Panc1 (cell line): ENCODE data around the gene OR11H7. TPM values are rescaled to one million over a fixed set of nuclear protein-coding genes. Genes with fewer than 3 reads are reported as not detected.
"Not testable (repeated sequence)": the region's sequence is repeated elsewhere in the genome, so short reads cannot be mapped to it uniquely, and the experiment has no call there.

ENCODE experiments used
- ATAC-seq: fragments of 200-7000 bp; cut with Tn5 transposase; 2 replicates; pipeline ENCODE4 v1.9.1; 2020; ENCODE audit warnings: mild to moderate bottlenecking, moderate library complexity
- BruUV-seq: library from RNA; stranded (reverse); fragments of 400-500 nt; replicated peaks from 2 replicates; lab custom pipeline; 2021; lab: Mats Ljungman, UMichigan
- CTCF ChIA-PET: fragments of 300-600 bp; sonication (Branson Sonifier 250); formaldehyde crosslinking; loops from one replicate; lab custom pipeline; 2022; ENCODE audit warnings: antibody characterized with exemption; lab: Charles Lee
- POLR2A ChIA-PET: fragments of 300-600 bp; sonication (Branson Sonifier 250); formaldehyde crosslinking; loops from one replicate; lab custom pipeline; 2022; ENCODE audit warnings: antibody characterized with exemption; lab: Charles Lee
- DNase-seq: peaks from one replicate; pipeline ENCODE4 v3.0.0-alpha.2; 2010; ENCODE audit warnings: low read depth, low spot score
- H3K27ac ChIP-seq: 2 replicates; pipeline ENCODE4 v1.5.1; 2011; ENCODE audit warnings: mild to moderate bottlenecking, low read length, inconsistent platforms
- H3K27me3 ChIP-seq: fragments of 200-500 bp; sonication (Bioruptor generic); 2 replicates; pipeline ENCODE4 v1.6.0; 2014; ENCODE audit warnings: low read length, inconsistent platforms; ENCODE audit not compliant: control insufficient read depth, insufficient read depth
- H3K36me3 ChIP-seq: fragments of 200-500 bp; sonication (Bioruptor generic); 2 replicates; pipeline ENCODE4 v1.5.1; 2014; ENCODE audit warnings: inconsistent platforms, mild to moderate bottlenecking, low read length, moderate library complexity; ENCODE audit not compliant: control insufficient read depth, insufficient read depth
- H3K4me1 ChIP-seq: 2 replicates; pipeline ENCODE4 v1.5.1; 2011; ENCODE audit warnings: inconsistent platforms, mild to moderate bottlenecking, low read length, moderate library complexity; ENCODE audit not compliant: control insufficient read depth, insufficient read depth
- H3K4me3 ChIP-seq, 2 experiments: 2 replicates each; pipeline ENCODE4 v1.5.1; 2011 to 2012; ENCODE audit warnings: low read depth in 2 of 2, low read length in 2 of 2, mild to moderate bottlenecking in 2 of 2, inconsistent platforms in 1 of 2, moderate library complexity in 1 of 2
- H3K9me3 ChIP-seq: fragments of 200-500 bp; sonication (Bioruptor generic); 2 replicates; pipeline ENCODE4 v1.5.1; 2014; ENCODE audit warnings: low read depth, mild to moderate bottlenecking, inconsistent platforms, low read length, moderate library complexity; ENCODE audit not compliant: control insufficient read depth, insufficient read depth
- CTCF ChIP-seq: fragments of 450-650 bp; IDR thresholded peaks from 2 replicates; pipeline ENCODE4 v1.5.1; 2017; ENCODE audit warnings: mild to moderate bottlenecking
- POLR2AphosphoS5 ChIP-seq: IDR thresholded peaks from 2 replicates; pipeline ENCODE4 v1.6.1; 2012; ENCODE audit warnings: mild to moderate bottlenecking, low read depth, low read length, moderate library complexity
- REST ChIP-seq, 2 experiments: IDR thresholded peaks; 2 replicates each; pipeline ENCODE4 v1.6.1; 2011 to 2012; ENCODE audit warnings: low read depth in 2 of 2, control low read depth in 1 of 2, low read length in 1 of 2, mild to moderate bottlenecking in 1 of 2, moderate library complexity in 1 of 2; ENCODE audit not compliant: insufficient read depth in 1 of 2
- SIN3A ChIP-seq: IDR thresholded peaks from 2 replicates; pipeline ENCODE4 v1.6.1; 2012; ENCODE audit warnings: low read depth, mild to moderate bottlenecking, low read length, moderate library complexity, borderline replicate concordance; ENCODE audit not compliant: insufficient read depth
- TCF7L2 ChIP-seq: IDR thresholded peaks from 2 replicates; pipeline ENCODE4 v1.6.1; 2011; ENCODE audit warnings: mild to moderate bottlenecking, low read depth, low read length, inconsistent platforms
- in situ Hi-C: cut with HindIII; loops from 2 replicates; pipeline ENCODE4 v1.10.0; 2016; ENCODE audit warnings: low sequenced_read_pairs, low pct_unique_long_range_greater_than_20kb
- intact Hi-C: fragments of 100-400 bp; cut with micrococcal nuclease; formaldehyde crosslinking; loops from one replicate; pipeline ENCODE4 v1.10.0; 2022; ENCODE audit not compliant: unreplicated experiment
- total RNA-seq: library from RNA; stranded (reverse); gene quantifications from one replicate; pipeline ENCODE4 v1.2.1, GENCODE V29; 2021; ENCODE audit not compliant: unreplicated experiment

The OR11H7 gene
- total RNA-seq, 1 experiment from 2014 or later: not detected

- BruUV-seq: no TSS peak
- POLR2A ChIA-PET: no interaction called here
- no peaks in the 10 kb centered on the region for H3K36me3 ChIP-seq
- no peak for TF ChIP-seq SIN3A
- H3K27me3 ChIP-seq: no peaks in the 10 kb centered on the region
- intact Hi-C loops (no loop called here), in situ Hi-C loops (no loop called here)
- no peaks in the 10 kb centered on the region for H3K4me1 ChIP-seq
- no peak overlapping the region for H3K27ac ChIP-seq
- ATAC-seq: no peak
- H3K4me3 ChIP-seq: no peak overlapping the region
- CTCF ChIA-PET: no interaction called here
- DNase-seq: no peak
- no peaks in the 10 kb centered on the region for H3K9me3 ChIP-seq
Measured at GRCh38 chr14:20209595-20209994, 19.2 kb upstream of the OR11H7 start.

- intact Hi-C loops, H3K4me3 ChIP-seq, H3K4me1 ChIP-seq, ATAC-seq, POLR2A ChIA-PET, BruUV-seq, in situ Hi-C loops, H3K36me3 ChIP-seq, H3K27me3 ChIP-seq, H3K27ac ChIP-seq, H3K9me3 ChIP-seq, DNase-seq, CTCF ChIA-PET: not testable (repeated sequence)
Measured at GRCh38 chr14:20212406-20212805, 16.4 kb upstream of the OR11H7 start.

GRCh38 chr14:20215196-20215595 lies 13.6 kb upstream of the OR11H7 start:
- H3K27me3 ChIP-seq: no peaks in the 10 kb centered on the region
- H3K4me3 ChIP-seq: no peak overlapping the region
- BruUV-seq: no TSS peak
- ChIA-PET POLR2A (no interaction called here), CTCF (no interaction called here)
- no peaks in the 10 kb centered on the region for H3K9me3 ChIP-seq
- no peaks in the 10 kb centered on the region for H3K36me3 ChIP-seq
- H3K27ac ChIP-seq: no peak overlapping the region
- intact Hi-C loops (no loop called here), in situ Hi-C loops (no loop called here)
- no peak for TF ChIP-seq REST (IDR thresholded peaks at IDR 0.05; ENCODE audit: insufficient read depth in 1 of 2, low read depth in 2 of 2, low read length in 1 of 2)
- no peak for TF ChIP-seq POLR2AphosphoS5
- no peak for TF ChIP-seq TCF7L2
- TF ChIP-seq CTCF: no peak
- no peak for TF ChIP-seq SIN3A
- no peaks in the 10 kb centered on the region for H3K4me1 ChIP-seq
- DNase-seq (no peak), ATAC-seq (no peak)
